GM12892 (cell line): Measurements from ENCODE around the gene BRINP3.

Experiments
- POLR2A ChIP-seq: IDR thresholded peaks from 2 replicates; pipeline ENCODE4 v1.6.1; 2011; ENCODE audit warnings: low read depth, low read length, control low read depth
- POLR2AphosphoS5 ChIP-seq: IDR thresholded peaks from 2 replicates; pipeline ENCODE4 v1.6.1; 2011; ENCODE audit warnings: low read depth, low read length, control low read depth

DNA sequence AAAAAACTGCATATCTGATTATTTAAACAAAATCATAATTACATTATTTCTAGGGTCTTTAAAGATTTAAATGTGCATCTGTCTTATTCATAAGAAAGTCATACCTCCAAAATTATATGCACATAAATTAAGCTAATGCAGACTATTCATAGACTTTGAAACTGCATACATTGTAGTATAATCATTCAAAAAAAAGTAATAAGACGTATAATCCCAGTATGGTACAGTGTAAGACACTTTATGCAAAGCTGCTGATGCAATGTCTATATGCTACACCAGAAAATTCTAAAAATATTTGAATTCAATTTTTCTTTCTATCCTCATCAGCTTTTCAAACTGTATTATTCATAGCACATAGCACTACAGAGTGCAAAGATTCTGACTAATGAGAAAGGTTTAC is 22.0 kb downstream of the BRINP3 start:
- no peak for TF ChIP-seq POLR2A
- TF ChIP-seq POLR2AphosphoS5 = no peak
